Heart left ventricle (tissue), 13 donors: Measurements from ENCODE around the gene ST3GAL4.

Source experiments
- POLR2A ChIP-seq, 2 donors: fragments of 450-650 bp; IDR thresholded peaks; one replicate each; pipeline ENCODE4 v1.6.1; 2017; ENCODE audit warnings: antibody characterized with exemption in 2 of 2, mild to moderate bottlenecking in 2 of 2, moderate library complexity in 2 of 2
- TF ChIP-seq, protein P1 (sequence below), 12 donors: fragments of 200-600 bp; sonication (generic) in 4 of 12; IDR thresholded peaks; one replicate each; pipeline versions ENCODE4 v1.5.0 to v1.8.0; 2018 to 2022; ENCODE audit warnings: antibody characterized with exemption in 12 of 12, mild to moderate bottlenecking in 5 of 12
- donor health status: ischemic (EF 13 %, LVEDD 7.1; RV severe dilation, severe dysfunction).
- donor health status: DM: no; HTN: yes; CAD: no.
- donor health status: DM: no; HTN: no; CAD: no.
- donor health status: ischemic (EF 25% LVEDD 6.9; RV normal size, moderate dysfunction).
- donor health status: ischemic (EF 25% LVEDD 5.7; RV mildly dilated, moderate dysfunction).
- donor health status: ischemic (EF 35%, LVEDD 5.7; RV mildly dilated, moderate dysfunction).
- donor health status: nonischemic (EF 11% LVEDD 7.7; RV severe dilation, severe dysfunction).
- donor health status: DM: yes; HTN: yes; CAD: no.
- donor health status: PGD.
- donor health status: ischemic (EF 29% LVEDD 5.4; RV normal size, mild dysfunction).
- donor health status: nonischemic (EF 23%, LVEDD 6.1; RV moderate dilation, normal function).

DNA sequence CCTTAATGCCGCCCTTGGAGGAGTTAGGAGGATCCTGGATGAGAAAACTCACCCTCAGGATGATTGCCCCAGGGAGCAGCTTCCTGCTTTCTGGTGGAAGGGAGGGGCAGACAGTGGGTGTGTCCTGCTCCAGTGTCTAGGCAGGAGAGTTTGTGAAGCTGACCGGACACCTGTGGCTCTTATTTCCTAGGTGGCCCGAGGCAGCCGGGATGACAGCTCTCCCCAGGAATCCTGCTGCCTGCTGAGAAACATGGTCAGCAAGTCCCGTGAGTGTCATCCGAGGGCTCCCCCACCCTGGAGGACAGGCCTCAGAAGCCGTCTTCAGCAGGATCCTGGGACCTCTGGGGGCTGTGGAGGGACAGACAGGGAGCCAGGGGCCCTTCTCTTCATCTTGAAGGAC lies 50.4 kb downstream of the ST3GAL4 start:
- no peak for TF ChIP-seq POLR2A (IDR thresholded peaks at IDR 0.05)
- TF ChIP-seq, protein P1, sequence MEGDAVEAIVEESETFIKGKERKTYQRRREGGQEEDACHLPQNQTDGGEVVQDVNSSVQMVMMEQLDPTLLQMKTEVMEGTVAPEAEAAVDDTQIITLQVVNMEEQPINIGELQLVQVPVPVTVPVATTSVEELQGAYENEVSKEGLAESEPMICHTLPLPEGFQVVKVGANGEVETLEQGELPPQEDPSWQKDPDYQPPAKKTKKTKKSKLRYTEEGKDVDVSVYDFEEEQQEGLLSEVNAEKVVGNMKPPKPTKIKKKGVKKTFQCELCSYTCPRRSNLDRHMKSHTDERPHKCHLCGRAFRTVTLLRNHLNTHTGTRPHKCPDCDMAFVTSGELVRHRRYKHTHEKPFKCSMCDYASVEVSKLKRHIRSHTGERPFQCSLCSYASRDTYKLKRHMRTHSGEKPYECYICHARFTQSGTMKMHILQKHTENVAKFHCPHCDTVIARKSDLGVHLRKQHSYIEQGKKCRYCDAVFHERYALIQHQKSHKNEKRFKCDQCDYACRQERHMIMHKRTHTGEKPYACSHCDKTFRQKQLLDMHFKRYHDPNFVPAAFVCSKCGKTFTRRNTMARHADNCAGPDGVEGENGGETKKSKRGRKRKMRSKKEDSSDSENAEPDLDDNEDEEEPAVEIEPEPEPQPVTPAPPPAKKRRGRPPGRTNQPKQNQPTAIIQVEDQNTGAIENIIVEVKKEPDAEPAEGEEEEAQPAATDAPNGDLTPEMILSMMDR (IDR thresholded peaks at IDR 0.05), result no peak
